GM12864 (cell line): ENCODE results near the gene CD53.

ENCODE experiments used
- DNase-seq: peaks from one replicate; pipeline ENCODE4 v3.0.0-alpha.2; 2011; ENCODE audit warnings: low read depth
- H3K4me3 ChIP-seq: 2 replicates; pipeline ENCODE4 v1.5.1; 2011; ENCODE audit warnings: mild to moderate bottlenecking, low read depth, low read length, control low read depth
- TF ChIP-seq, protein P1 (sequence below): IDR thresholded peaks from 2 replicates; pipeline ENCODE4 v1.5.1; 2011; ENCODE audit warnings: low read depth, mild to moderate bottlenecking, moderate library complexity, low read length, control low read depth, inconsistent platforms; ENCODE audit errors: missing control alignments

The CD53 gene

GRCh38 chr1:110888049-110888448 lies 15.1 kb downstream of the CD53 start:
- H3K4me3 ChIP-seq, result no peak overlapping the region
- no peak for DNase-seq
- TF ChIP-seq, protein P1, sequence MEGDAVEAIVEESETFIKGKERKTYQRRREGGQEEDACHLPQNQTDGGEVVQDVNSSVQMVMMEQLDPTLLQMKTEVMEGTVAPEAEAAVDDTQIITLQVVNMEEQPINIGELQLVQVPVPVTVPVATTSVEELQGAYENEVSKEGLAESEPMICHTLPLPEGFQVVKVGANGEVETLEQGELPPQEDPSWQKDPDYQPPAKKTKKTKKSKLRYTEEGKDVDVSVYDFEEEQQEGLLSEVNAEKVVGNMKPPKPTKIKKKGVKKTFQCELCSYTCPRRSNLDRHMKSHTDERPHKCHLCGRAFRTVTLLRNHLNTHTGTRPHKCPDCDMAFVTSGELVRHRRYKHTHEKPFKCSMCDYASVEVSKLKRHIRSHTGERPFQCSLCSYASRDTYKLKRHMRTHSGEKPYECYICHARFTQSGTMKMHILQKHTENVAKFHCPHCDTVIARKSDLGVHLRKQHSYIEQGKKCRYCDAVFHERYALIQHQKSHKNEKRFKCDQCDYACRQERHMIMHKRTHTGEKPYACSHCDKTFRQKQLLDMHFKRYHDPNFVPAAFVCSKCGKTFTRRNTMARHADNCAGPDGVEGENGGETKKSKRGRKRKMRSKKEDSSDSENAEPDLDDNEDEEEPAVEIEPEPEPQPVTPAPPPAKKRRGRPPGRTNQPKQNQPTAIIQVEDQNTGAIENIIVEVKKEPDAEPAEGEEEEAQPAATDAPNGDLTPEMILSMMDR, result no peak

- DNase-seq, result no peak
- TF ChIP-seq, protein P1, result no peak
- H3K4me3 ChIP-seq, result no peak overlapping the region
Measured at GRCh38 chr1:110888641-110889040, 15.7 kb downstream of the CD53 start.

DNA sequence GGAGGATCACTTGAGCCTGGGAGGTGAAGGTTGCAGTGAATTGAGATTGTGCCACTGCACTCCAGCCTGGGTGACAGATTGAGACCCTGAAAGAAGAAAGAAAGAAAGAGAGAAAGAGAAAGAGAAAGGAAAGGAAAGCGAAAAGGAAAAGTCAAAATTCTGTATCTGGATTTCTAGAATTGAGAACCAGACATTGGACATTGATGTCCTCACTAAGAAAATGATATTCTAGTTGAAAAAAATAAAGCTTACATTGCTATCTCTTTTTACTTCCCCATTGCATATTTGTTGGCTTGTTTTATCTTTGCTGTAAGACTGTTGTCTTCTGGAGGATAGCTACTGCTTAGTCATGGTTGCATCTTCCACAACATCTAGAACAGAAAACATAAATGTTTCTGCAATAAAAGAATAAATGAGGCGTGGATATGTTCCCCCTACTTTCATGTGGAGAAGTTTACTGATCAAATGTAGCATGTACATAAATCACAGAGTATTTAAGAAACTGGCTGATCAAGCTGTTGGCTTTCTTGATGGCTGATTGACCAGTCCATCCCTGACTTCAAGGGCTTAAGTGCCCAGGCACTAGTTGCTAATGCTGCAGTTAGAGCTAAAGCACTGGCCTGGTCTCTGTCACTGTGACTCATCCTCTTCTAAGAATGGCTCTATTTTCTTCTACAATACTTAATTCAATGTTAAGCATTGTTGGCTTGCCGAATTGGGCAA lies 17.7 kb downstream of the CD53 start:
- DNase-seq, result no peak
- no peak overlapping the region for H3K4me3 ChIP-seq
- TF ChIP-seq, protein P1, result no peak

DNA sequence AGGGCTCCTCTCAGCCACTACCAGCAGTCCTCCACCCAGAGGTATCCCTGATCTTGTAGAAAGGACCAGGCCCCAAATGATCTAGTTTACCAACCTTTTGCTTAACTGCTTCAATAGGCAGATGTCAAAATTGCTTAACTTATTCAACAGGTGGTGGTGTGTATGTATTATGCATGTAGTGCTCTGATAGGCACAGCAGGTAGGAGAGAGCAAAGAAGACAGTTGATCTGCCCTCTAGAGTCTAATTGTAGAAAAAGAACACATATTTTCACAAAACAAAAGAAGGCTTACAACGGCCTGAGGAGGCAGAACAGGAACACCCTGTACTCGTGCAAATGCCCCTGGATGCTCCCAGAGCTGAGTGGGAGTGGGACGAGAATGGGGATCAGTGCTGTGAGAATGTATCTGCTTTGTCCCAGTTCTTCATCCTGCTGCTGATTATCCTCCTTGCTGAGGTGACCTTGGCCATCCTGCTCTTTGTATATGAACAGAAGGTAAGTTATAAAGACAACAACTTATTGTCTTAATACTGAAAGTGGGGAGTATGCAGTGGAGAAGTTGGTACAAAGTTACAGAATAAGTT lies 21.1 kb downstream of the CD53 start:
- TF ChIP-seq, protein P1, result no peak
- no peak for DNase-seq
- H3K4me3 ChIP-seq, result no peak overlapping the region

GRCh38 chr1:110896090-110896489 lies 23.1 kb downstream of the CD53 start:
- TF ChIP-seq, protein P1, result no peak
- no peak for DNase-seq
- no peak overlapping the region for H3K4me3 ChIP-seq

- no peak for DNase-seq
Measured at GRCh38 chr1:110897681-110898080, 24.7 kb downstream of the CD53 start.

More at GRCh38 chr1:110897681-110898080, 24.7 kb downstream of the CD53 start:
- no peak overlapping the region for H3K4me3 ChIP-seq
- TF ChIP-seq, protein P1, result no peak
